ENCODE measurements around the gene PTPRN2. TPM values are rescaled to one million over a fixed set of nuclear protein-coding genes. Genes with fewer than 3 reads are reported as not detected.
"Not testable (repeated sequence)": the region's sequence is repeated elsewhere in the genome, so short reads cannot be mapped to it uniquely, and the experiment has no call there.

PTPRN2 gene
- total and polyA plus RNA-seq, 7 donors: 0.47 to 0.82 (median 0.51) TPM

- Histone ChIP-seq H3K4me3 (no peak overlapping the region), H3K27ac (no peak overlapping the region), H3K36me3 (ENCODE audit: insufficient read depth in 1 of 2, low read depth in 1 of 2) (no peaks in the 10 kb centered on the region), H3K9me3 (no peaks in the 10 kb centered on the region), H3K4me1 (no peaks in the 10 kb centered on the region), H3K27me3 (ENCODE audit: insufficient read depth in 3 of 3, low read length in 2 of 3) (peaks cover 0 to 4% (median 0%) of the 10 kb centered on the region in 3 donors)
- DNase-seq (no peak), ATAC-seq (no peak)
- TF ChIP-seq, protein P1, sequence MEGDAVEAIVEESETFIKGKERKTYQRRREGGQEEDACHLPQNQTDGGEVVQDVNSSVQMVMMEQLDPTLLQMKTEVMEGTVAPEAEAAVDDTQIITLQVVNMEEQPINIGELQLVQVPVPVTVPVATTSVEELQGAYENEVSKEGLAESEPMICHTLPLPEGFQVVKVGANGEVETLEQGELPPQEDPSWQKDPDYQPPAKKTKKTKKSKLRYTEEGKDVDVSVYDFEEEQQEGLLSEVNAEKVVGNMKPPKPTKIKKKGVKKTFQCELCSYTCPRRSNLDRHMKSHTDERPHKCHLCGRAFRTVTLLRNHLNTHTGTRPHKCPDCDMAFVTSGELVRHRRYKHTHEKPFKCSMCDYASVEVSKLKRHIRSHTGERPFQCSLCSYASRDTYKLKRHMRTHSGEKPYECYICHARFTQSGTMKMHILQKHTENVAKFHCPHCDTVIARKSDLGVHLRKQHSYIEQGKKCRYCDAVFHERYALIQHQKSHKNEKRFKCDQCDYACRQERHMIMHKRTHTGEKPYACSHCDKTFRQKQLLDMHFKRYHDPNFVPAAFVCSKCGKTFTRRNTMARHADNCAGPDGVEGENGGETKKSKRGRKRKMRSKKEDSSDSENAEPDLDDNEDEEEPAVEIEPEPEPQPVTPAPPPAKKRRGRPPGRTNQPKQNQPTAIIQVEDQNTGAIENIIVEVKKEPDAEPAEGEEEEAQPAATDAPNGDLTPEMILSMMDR (IDR thresholded peaks at IDR 0.05): no peak
- WGBS, 3 donors: 46 to 57% (median 53%) methylated on average over 13 of the region's 13 CpGs
- intact Hi-C loops (cut with DNase I): no loop called here
Measured at GRCh38 chr7:158536871-158537515, 50.6 kb downstream of the PTPRN2 start.

DNA sequence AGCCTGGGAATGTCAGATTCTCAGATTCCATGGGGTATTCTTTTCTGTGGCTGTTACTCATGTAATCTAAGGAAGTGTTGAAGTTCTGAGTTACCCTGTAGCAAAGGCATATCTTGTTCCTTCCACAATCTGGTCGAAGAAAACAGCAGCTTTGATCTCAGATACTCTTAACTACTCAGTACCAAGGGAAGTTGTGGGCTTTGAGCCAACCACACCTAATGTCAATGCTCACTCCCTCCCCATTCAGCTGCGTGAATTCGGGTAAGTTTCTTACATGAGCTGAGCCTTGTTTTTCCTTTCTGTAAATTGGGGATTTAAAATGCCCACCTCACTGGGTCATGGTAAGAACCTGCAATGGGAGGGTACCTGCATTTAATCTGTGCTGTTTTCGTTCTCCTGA is 52.5 kb downstream of the PTPRN2 start:
- H3K36me3 ChIP-seq (ENCODE audit: insufficient read depth in 1 of 2, low read depth in 1 of 2): no peaks in the 10 kb centered on the region
- H3K4me1 ChIP-seq: no peaks in the 10 kb centered on the region
- H3K9me3 ChIP-seq: no peaks in the 10 kb centered on the region
- 72 to 80% (median 80%) methylated on average over 4 of the region's 4 CpGs for WGBS, 3 donors
- ATAC-seq: no peak
- H3K4me3 ChIP-seq: no peak overlapping the region
- peaks cover 0 to 4% (median 0%) of the 10 kb centered on the region in 3 donors for H3K27me3 ChIP-seq (ENCODE audit: insufficient read depth in 3 of 3, low read length in 2 of 3)
- intact Hi-C loops (cut with DNase I): no loop called here
- H3K27ac ChIP-seq: no peak overlapping the region
- no peak for DNase-seq
- TF ChIP-seq, protein P1 (IDR thresholded peaks at IDR 0.05): no peak

DNA sequence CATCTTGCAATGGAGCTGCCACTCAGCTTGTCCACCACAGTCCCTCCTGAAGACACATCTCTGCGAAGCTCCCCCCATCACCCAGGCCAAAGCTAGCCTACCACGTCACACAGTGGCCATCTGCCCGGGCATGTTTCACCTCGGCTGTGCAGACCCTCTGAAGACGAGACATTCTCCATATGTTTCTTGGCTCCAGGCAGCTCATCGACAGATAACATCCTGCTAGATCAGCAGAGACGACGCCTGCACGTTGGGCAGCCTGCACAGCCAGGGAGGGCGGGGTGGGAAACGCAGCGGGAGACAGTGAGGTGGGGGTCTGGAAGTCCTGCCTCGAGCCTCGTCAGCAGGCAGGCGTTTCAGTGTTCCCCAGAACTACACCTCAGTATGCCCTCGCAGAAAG is 53.0 kb downstream of the PTPRN2 start:
- no peak for ATAC-seq
- Histone ChIP-seq H3K36me3 (ENCODE audit: insufficient read depth in 1 of 2, low read depth in 1 of 2) (no peaks in the 10 kb centered on the region), H3K27me3 (ENCODE audit: insufficient read depth in 3 of 3, low read length in 2 of 3) (peaks cover 0 to 4% (median 0%) of the 10 kb centered on the region in 3 donors), H3K9me3 (no peaks in the 10 kb centered on the region), H3K4me3 (no peak overlapping the region), H3K4me1 (no peaks in the 10 kb centered on the region), H3K27ac (no peak overlapping the region)
- WGBS, 3 donors: 70 to 79% (median 74%) methylated on average over 16 of the region's 16 CpGs
- intact Hi-C loops (cut with DNase I): no loop called here
- TF ChIP-seq, protein P1 (IDR thresholded peaks at IDR 0.05): no peak
- no peak for DNase-seq

- DNase-seq; H3K9me3 ChIP-seq; H3K27ac ChIP-seq; H3K4me1 ChIP-seq; H3K4me3 ChIP-seq; H3K36me3 ChIP-seq (ENCODE audit: insufficient read depth in 1 of 2, low read depth in 1 of 2); H3K27me3 ChIP-seq (ENCODE audit: insufficient read depth in 3 of 3, low read length in 2 of 3); ATAC-seq; intact Hi-C loops (cut with DNase I): not testable (repeated sequence)
- WGBS, 3 donors: 78 to 88% (median 88%) methylated on average over 12 of the region's 12 CpGs
Measured at GRCh38 chr7:158534134-158534515, 53.5 kb downstream of the PTPRN2 start.

DNA sequence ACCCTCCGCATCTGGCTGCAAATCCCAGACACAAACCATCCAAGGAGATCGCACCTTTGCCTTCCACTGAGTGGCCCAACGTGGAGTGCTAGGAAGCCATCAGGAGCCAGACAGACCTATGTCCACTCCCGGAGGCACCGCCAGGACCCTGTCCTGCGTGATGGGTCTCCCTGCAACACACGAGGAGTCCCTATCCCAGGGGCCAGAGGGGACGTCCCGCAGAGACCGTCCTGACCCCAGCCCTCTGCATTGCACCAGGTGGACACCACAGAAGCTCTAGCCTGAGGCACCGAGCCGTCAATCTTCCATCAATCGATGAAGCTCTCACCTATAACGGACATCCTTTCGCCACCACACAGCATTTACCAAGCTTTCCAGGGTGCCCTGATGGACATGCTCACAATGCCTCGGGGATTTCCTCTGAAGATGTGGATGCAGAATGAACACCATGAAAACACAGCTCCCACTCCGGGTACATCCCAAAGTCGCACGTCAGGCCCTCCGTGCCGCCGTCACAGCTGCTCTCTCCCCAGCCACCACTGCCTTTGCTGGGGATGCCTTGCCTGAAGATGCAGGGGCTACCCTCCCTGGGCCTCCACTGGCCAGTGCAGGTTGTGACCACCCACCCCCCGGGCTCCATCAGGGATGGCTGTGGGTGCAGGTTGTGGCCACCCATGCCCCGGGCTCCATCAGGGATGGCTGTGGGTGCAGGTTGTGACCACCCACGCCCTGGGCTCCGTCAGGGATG is 54.1 kb downstream of the PTPRN2 start:
- Histone ChIP-seq H3K36me3 (ENCODE audit: insufficient read depth in 1 of 2, low read depth in 1 of 2) (no peaks in the 10 kb centered on the region), H3K4me1 (no peaks in the 10 kb centered on the region), H3K9me3 (no peaks in the 10 kb centered on the region), H3K4me3 (no peak overlapping the region), H3K27ac (no peak overlapping the region), H3K27me3 (ENCODE audit: insufficient read depth in 3 of 3, low read length in 2 of 3) (peaks cover 0 to 4% (median 0%) of the 10 kb centered on the region in 3 donors)
- DNase-seq: no peak
- TF ChIP-seq, protein P1 (IDR thresholded peaks at IDR 0.05): no peak
- WGBS, 3 donors: 80 to 88% (median 88%) methylated on average over 26 of the region's 26 CpGs
- ATAC-seq: no peak
- intact Hi-C loops (cut with DNase I): no loop called here

All from psoas muscle (tissue), 8 donors.